Activated CD8-positive, alpha-beta memory T cell treated with anti-CD3 and anti-CD28 coated beads, Interleukin-2, amount 50 U/mL, for 4 hours (primary cell): ENCODE measurements around the gene SLC9A1.

ENCODE experiments used
- DNase-seq: peaks from one replicate; pipeline ENCODE4 v3.0.0-alpha.2; 2020

SLC9A1 gene

GRCh38 chr1:27060891-27061290 lies 94.0 kb downstream of the SLC9A1 start:
- DNase-seq, result no peak

- DNase-seq, result no peak
Observed at GRCh38 chr1:27058966-27059669, 95.8 kb downstream of the SLC9A1 start.

- no peak for DNase-seq
Observed at GRCh38 chr1:27057801-27058625, 96.9 kb downstream of the SLC9A1 start.

GRCh38 chr1:27057389-27057788 lies 97.5 kb downstream of the SLC9A1 start:
- DNase-seq, result no peak

- DNase-seq, result no peak
Observed at GRCh38 chr1:27053977-27054753, 100.8 kb downstream of the SLC9A1 start.

GRCh38 chr1:27052527-27052926 lies 102.4 kb downstream of the SLC9A1 start:
- no peak for DNase-seq

GRCh38 chr1:27049607-27050006 lies 105.3 kb downstream of the SLC9A1 start:
- DNase-seq, result no peak

GRCh38 chr1:27049100-27049499 lies 105.8 kb downstream of the SLC9A1 start:
- DNase-seq, result no peak
